Mesodermal cell (in vitro differentiated cells): ENCODE measurements around the gene CYP3A4.
"Not testable (repeated sequence)": the region's sequence is repeated elsewhere in the genome, so short reads cannot be mapped to it uniquely, and the experiment has no call there.

ENCODE experiments used
- H3K27ac ChIP-seq: 2 replicates; pipeline ENCODE4 v1.7.0; 2013; ENCODE audit warnings: mild to moderate bottlenecking, low read depth, low read length, moderate library complexity; ENCODE audit not compliant: severe bottlenecking
- H3K36me3 ChIP-seq: 2 replicates; pipeline ENCODE4 v1.7.1; 2013; ENCODE audit warnings: mild to moderate bottlenecking, low read length, moderate library complexity; ENCODE audit not compliant: control insufficient read depth, insufficient read depth
- H3K4me1 ChIP-seq: one replicate; pipeline ENCODE4 v1.7.1; 2013; ENCODE audit warnings: mild to moderate bottlenecking, low read length; ENCODE audit not compliant: insufficient read depth, control insufficient read depth, poor library complexity, severe bottlenecking
- H3K4me3 ChIP-seq: 2 replicates; pipeline ENCODE4 v1.7.0; 2013; ENCODE audit warnings: low read length, control low read depth, mild to moderate bottlenecking; ENCODE audit not compliant: insufficient read depth, poor library complexity, severe bottlenecking; ENCODE audit errors: extremely low read depth
- H3K9me3 ChIP-seq: 2 replicates; pipeline ENCODE4 v1.7.1; 2013; ENCODE audit warnings: mild to moderate bottlenecking, low read length, moderate library complexity; ENCODE audit not compliant: control insufficient read depth
- WGBS, 2 experiments: methylation state at CpG; one replicate each; pipeline ENCODE4 v1.1.5; 2013; ENCODE audit warnings: missing lambda C conversion rate in 2 of 2; ENCODE audit not compliant: insufficient coverage in 2 of 2; 5-methylcytosine and 5-hydroxymethylcytosine counted together

CYP3A4 gene

DNA sequence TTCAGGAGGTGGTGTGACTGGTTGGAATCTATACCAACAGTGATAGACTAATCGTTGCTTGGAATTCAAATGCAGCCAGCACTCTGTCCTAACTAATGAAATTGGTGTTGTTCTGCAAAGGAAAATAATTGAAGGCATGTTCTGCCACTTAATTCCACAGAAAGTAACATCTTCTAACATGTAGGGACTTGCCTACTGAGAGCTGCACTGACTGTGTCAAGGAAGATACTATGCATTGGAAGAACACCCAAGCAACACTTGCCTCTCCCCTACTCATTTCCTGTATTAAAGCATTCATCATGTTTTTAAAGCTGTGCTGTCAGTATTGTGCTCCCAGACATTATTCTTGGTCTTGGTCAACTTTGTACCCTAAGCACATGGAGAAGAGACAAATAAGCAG, 46.3 kb downstream of the CYP3A4 start:
- H3K9me3 ChIP-seq, result no peaks in the 10 kb centered on the region
- no peak overlapping the region for H3K4me3 ChIP-seq
- H3K36me3 ChIP-seq, result no peaks in the 10 kb centered on the region
- WGBS, 2 experiments, result 100% methylated on average over 1 of the region's 1 CpG; no CpG with 5 or more reads in 1 of the 2 experiments
- peaks cover 8% of the 10 kb centered on the region for H3K4me1 ChIP-seq
- H3K27ac ChIP-seq, result no peak overlapping the region

DNA sequence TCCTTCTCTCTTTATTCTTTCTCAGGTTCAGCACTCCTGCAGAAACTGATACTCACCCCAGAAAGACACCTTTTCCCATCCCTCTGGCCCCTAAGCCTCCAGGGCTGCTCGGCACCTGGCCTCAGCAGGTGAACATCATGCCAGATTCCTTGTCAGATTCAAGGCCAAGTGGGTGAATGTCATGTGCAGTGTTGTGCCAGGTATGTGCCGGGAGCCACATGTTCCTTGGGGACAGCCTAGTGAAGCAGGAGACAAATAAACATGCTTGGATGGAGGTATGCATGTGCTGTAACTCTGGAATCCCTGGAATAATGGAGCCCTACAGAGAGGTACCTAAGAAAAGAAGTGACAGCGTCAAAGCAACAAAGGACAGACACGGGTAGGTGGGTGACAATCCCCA, 47.3 kb downstream of the CYP3A4 start:
- H3K27ac ChIP-seq, H3K4me1 ChIP-seq, H3K9me3 ChIP-seq, H3K4me3 ChIP-seq, H3K36me3 ChIP-seq: not testable (repeated sequence)
- 77 to 84% methylated on average over 3 of the region's 4 CpGs for WGBS, 2 experiments

DNA sequence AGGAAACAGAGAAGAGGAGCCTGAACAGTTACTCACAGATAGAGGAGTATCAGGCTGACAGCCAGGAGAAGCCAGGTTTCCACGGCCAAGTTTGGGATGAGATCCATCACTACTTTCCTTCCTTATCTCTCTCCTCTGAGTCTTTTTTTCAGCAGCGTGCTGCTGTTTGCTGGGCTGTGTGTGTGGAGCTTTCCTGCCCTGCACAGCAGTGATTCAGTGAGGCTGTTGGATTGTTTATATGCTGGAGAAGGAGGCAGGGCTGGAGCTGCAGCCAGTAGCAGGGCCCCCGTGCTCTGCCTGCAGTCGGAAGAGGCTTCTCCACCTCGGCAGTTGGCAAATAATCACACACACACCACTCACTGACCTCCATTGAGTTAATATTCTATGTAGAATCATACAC, 49.0 kb downstream of the CYP3A4 start, which contains the start of gene CYP3A7:
CYP3A7 (minus strand) TSS at position 210 of the 400 bp plus-strand sequence; CDS start at position 107, 103 bp downstream.
- H3K9me3 ChIP-seq, result no peaks in the 10 kb centered on the region
- peaks cover 8% of the 10 kb centered on the region for H3K4me1 ChIP-seq
- no peak within 1 kb of the TSS for H3K4me3 ChIP-seq
- no peaks in the 10 kb centered on the region for H3K36me3 ChIP-seq
- H3K27ac ChIP-seq, result no peak within 1 kb of the TSS
- 80% methylated on average over 1 of the region's 5 CpGs; no CpG with 5 or more reads in 1 of the 2 experiments for WGBS, 2 experiments

DNA sequence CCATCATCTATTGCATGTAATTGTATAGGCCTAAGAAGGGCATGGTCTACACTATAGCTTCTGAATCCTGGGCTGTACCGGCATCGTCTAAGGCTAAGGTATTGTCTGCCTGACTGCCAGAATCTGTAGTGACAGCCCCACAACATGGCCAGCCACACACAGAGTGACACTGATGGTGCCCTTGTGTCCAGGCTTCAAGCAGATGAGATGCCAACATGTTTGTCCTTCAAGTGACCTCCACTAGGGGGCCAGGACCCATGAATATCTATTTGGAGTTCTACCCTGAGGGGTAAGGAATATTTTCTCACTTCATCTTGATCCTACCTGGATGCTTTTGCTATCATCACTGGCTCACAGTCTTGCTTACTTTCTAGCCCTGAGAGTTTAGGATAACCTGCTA, 50.5 kb downstream of the CYP3A4 start:
- Histone ChIP-seq H3K4me3 (no peak overlapping the region), H3K36me3 (no peaks in the 10 kb centered on the region), H3K4me1 (peaks cover 8% of the 10 kb centered on the region), H3K27ac (no peak overlapping the region), H3K9me3 (no peaks in the 10 kb centered on the region)
- whole genome bisulfite sequencing, 2 experiments, result 91 to 94% methylated on average over 2 of the region's 2 CpGs

DNA sequence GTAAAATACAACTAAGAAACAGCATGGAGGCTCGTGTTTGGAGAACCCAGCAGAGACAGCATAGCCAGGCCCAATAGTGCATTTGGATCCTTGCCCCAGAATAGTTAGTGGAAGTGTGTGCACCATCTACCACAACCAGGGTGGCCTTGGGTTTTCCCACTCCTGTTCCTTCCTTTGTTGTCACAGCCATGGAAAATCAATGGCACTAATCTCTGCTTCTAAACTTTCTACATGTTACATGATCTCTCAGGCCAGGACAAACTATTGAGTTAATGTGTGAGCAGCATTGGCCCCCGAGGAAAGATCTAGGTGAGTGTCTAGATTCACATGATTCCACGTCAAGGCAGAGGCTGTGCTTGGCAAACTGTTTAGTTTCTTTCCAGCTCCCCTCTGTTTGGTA, 51.0 kb downstream of the CYP3A4 start:
- Histone ChIP-seq H3K9me3 (no peaks in the 10 kb centered on the region), H3K36me3 (no peaks in the 10 kb centered on the region), H3K27ac (no peak overlapping the region), H3K4me1 (peaks cover 6% of the 10 kb centered on the region), H3K4me3 (no peak overlapping the region)
- 97% methylated on average over 3 of the region's 3 CpGs for WGBS, 2 experiments

DNA sequence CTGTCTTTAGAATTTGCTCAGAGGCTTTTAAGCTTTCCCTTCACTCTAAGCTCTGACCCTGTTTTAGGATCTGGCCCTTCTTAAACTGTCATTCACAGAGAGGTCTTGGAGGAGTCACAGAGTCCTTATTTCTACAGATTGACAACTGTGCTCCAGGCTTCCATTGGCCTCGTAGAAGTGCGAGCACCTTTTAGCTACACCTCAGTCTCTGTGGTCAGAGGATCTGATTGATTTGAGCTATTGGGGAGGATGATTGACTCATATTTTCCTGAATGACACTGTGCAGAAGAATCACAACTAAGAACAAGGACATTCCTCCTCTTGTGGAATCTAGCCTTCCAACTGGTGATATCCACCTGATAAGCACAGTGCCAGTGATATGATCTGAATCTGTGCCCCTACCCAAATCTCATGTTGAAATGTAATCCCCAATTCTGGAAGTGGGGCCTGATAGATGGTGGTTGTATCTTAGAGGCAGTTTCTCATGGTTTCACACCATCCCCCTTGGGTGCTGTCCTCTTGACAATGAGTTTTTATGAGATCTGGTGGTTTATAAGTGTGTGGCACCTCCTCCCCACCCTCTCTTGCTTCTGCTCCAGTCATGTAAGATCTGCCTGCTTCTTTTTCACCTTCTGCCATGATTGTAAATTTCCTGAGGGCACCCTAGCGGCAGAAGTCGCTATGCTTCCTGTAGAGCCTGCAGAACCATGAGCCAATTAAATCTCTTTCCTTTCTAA, 52.2 kb downstream of the CYP3A4 start:
- Histone ChIP-seq H3K27ac (no peak overlapping the region), H3K4me1 (no peaks in the 10 kb centered on the region), H3K9me3 (no peaks in the 10 kb centered on the region), H3K36me3 (no peaks in the 10 kb centered on the region), H3K4me3 (no peak overlapping the region)
- 94 to 100% methylated on average over 2 to 4 of the region's 4 CpGs for WGBS, 2 experiments

DNA sequence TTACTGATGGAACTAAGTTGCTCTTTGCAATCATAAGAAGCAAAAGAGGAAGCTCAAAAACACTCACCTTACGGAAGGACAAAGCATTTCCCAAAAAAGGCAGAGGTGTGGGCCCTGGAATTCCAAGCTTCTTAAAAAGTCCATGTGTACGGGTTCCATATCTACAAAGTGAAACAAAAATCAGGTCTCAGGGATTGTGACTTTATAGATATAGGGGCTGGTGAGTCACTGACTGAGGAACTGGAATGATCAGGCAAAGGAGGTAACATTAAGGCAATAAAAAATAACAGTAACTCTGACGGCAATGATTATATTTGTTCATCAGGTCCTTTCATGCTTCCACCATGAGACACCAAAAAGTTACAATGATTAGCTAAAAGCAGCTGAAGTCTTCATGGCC, 53.0 kb downstream of the CYP3A4 start:
- Histone ChIP-seq H3K4me1 (no peaks in the 10 kb centered on the region), H3K36me3 (no peaks in the 10 kb centered on the region), H3K9me3 (no peaks in the 10 kb centered on the region), H3K27ac (no peak overlapping the region), H3K4me3 (no peak overlapping the region)
- WGBS, 2 experiments, result 93 to 94% methylated on average over 2 of the region's 3 CpGs

DNA sequence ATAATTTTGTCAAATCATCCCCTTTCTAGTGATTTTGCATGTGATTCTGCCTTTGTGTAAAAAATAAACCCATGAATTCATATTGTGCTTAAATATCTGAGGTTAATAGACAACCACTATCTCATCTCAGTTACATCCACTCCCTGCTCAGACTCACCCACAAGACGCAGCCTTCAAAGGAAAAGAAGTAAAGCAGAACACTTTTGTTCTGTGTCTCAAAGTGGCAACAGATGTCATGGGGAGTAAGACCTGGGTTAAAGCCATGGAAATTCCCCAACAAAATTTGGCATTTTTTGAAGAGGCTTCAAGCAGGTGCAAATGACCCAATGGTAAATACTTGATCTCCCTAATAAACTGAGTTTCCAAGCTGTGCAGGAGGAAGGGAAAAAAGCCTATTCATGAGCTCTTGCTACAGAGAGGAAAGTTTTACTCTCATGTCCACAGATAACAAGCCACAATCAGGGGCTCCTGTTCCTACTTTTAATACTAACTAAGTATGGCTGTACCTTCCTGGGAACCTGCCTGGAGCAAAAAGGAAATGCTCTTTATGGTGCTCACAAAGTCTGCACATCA, 53.7 kb downstream of the CYP3A4 start:
- H3K4me1 ChIP-seq, result no peaks in the 10 kb centered on the region
- no peaks in the 10 kb centered on the region for H3K9me3 ChIP-seq
- no peaks in the 10 kb centered on the region for H3K36me3 ChIP-seq
- no peak overlapping the region for H3K27ac ChIP-seq
- WGBS, 2 experiments, result 100% methylated on average over 1 of the region's 1 CpG; no CpG with 5 or more reads in 1 of the 2 experiments
- no peak overlapping the region for H3K4me3 ChIP-seq

DNA sequence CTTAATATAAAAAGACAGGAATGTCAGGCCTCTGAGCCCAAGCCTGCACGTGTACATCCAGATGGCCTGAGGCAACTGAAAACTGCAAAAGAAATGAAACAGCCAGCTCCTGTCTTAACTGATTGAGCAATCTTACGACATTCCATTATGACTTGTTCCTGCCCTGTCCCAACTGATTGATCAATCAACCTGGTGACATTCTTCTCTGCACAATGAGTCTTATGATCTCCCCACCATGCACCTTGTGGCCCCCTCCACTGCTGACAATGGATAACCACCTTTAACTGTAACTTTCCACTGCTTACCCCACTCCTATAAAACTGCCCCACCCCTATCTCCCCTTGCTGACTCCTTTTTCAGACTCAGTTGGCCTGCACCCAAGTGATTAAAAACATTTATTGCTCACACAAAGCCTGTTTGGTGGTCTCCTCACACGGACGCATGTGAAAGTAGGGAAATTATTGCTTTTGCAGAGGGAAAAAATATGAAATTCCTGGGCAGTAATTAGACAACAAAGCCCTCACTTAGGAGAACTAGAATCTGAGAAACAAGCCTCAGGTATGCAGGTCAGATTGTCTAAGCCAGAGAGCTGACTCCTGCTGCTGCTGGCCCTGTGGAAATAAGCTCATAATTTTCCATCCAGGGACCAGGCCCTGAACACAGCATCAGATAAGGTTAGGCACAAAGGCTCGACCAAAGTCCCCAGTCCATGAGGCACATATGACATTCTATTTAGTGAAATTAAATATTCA, 54.3 kb downstream of the CYP3A4 start:
- Histone ChIP-seq H3K4me1 (no peaks in the 10 kb centered on the region), H3K4me3 (no peak overlapping the region), H3K9me3 (no peaks in the 10 kb centered on the region), H3K36me3 (no peaks in the 10 kb centered on the region), H3K27ac (no peak overlapping the region)
- 40 to 45% methylated on average over 2 of the region's 5 CpGs for WGBS, 2 experiments

DNA sequence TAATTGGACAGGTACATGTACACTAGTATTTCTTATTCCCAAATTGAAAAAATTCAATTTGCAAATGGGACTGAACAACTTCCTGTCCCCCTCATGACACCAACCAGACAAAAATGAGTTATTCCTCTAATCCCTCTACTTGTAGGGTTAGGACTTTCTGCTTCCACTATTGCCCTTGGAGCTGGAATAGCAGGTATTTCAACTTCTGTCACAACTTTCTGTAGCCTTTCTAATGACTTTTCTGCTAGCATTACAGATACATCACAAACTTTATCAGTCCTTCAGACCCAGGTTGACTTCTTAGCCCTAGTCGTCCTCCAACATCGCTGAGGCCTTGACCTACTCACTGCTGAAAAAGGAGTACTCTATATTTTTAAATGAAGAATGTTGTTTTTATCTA, 55.4 kb downstream of the CYP3A4 start:
- no CpG with 5 or more reads among the region's 2 CpGs for WGBS, 2 experiments
- H3K4me1 ChIP-seq, result no peaks in the 10 kb centered on the region

More for the DNA sequence above, 55.4 kb downstream of the CYP3A4 start:
- Histone ChIP-seq H3K27ac (no peak overlapping the region), H3K9me3 (no peaks in the 10 kb centered on the region), H3K36me3 (no peaks in the 10 kb centered on the region), H3K4me3 (no peak overlapping the region)
